ENCODE measurements around the gene MAP3K3.
A peak's percentile ranks its signal among the peaks of the same experiment; 100 is the strongest.

Gene MAP3K3

GRCh38 chr17:63698886-63699637 is 76.8 kb downstream of the MAP3K3 start:
- TF ChIP-seq, protein P1, sequence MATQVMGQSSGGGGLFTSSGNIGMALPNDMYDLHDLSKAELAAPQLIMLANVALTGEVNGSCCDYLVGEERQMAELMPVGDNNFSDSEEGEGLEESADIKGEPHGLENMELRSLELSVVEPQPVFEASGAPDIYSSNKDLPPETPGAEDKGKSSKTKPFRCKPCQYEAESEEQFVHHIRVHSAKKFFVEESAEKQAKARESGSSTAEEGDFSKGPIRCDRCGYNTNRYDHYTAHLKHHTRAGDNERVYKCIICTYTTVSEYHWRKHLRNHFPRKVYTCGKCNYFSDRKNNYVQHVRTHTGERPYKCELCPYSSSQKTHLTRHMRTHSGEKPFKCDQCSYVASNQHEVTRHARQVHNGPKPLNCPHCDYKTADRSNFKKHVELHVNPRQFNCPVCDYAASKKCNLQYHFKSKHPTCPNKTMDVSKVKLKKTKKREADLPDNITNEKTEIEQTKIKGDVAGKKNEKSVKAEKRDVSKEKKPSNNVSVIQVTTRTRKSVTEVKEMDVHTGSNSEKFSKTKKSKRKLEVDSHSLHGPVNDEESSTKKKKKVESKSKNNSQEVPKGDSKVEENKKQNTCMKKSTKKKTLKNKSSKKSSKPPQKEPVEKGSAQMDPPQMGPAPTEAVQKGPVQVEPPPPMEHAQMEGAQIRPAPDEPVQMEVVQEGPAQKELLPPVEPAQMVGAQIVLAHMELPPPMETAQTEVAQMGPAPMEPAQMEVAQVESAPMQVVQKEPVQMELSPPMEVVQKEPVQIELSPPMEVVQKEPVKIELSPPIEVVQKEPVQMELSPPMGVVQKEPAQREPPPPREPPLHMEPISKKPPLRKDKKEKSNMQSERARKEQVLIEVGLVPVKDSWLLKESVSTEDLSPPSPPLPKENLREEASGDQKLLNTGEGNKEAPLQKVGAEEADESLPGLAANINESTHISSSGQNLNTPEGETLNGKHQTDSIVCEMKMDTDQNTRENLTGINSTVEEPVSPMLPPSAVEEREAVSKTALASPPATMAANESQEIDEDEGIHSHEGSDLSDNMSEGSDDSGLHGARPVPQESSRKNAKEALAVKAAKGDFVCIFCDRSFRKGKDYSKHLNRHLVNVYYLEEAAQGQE (IDR thresholded peaks at IDR 0.05; ENCODE audit: low read depth) = no peak
- TF ChIP-seq FOXM1 (IDR thresholded peaks at IDR 0.05; ENCODE audit: borderline replicate concordance, low read depth) = no peak
- no peak for TF ChIP-seq TEAD4 (IDR thresholded peaks at IDR 0.05)
- TF ChIP-seq EP300 (IDR thresholded peaks at IDR 0.05; ENCODE audit: borderline replicate concordance) = no peak
- TF ChIP-seq TAF1 (IDR thresholded peaks at IDR 0.05; ENCODE audit: low read depth) = no peak
- TF ChIP-seq EGR1 (IDR thresholded peaks at IDR 0.05) = no peak
- no peak for TF ChIP-seq RAD21 (IDR thresholded peaks at IDR 0.05; ENCODE audit: low read depth)

- peak; percentile 54; the same call in 1 of the 2 replicates for TF ChIP-seq ZBTB7A (IDR thresholded peaks at IDR 0.05; ENCODE audit: low read depth)
- TF ChIP-seq, protein P1 (IDR thresholded peaks at IDR 0.05; ENCODE audit: low read depth) = peak; percentile 57
- TF ChIP-seq TAF1 (IDR thresholded peaks at IDR 0.05; ENCODE audit: low read depth) = no peak
- 0 out of 2 replicates have a peak, but pooled peaks have one; percentile 22 for TF ChIP-seq MAX (IDR thresholded peaks at IDR 0.05)
- TF ChIP-seq NFIC (IDR thresholded peaks at IDR 0.05) = no peak
These were observed 77.7 kb downstream of the MAP3K3 start, which contains the start of gene LIMD2 for GRCh38 chr17:63699638-63700527. LIMD2 (minus strand) TSS chr17:63700125; CDS start chr17:63699298, 827 bp downstream.

GRCh38 chr17:63700528-63701455 is 78.6 kb downstream of the MAP3K3 start:
- TF ChIP-seq USF1 (IDR thresholded peaks at IDR 0.05) (no peak), MAX (IDR thresholded peaks at IDR 0.05) (no peak), TAF1 (IDR thresholded peaks at IDR 0.05; ENCODE audit: low read depth) (no peak), EGR1 (IDR thresholded peaks at IDR 0.05) (no peak), FOXM1 (IDR thresholded peaks at IDR 0.05; ENCODE audit: borderline replicate concordance, low read depth) (no peak), TEAD4 (IDR thresholded peaks at IDR 0.05) (no peak), YY1 (IDR thresholded peaks at IDR 0.05; ENCODE audit: low read depth) (no peak), CREB1 (IDR thresholded peaks at IDR 0.05; ENCODE audit: low read depth) (no peak), ZBTB7A (IDR thresholded peaks at IDR 0.05; ENCODE audit: low read depth) (no peak), CEBPB (IDR thresholded peaks at IDR 0.05) (no peak), TCF12 (IDR thresholded peaks at IDR 0.05; ENCODE audit: low read depth) (no peak)
- TF ChIP-seq, protein P1 (IDR thresholded peaks at IDR 0.05; ENCODE audit: low read depth) = no peak

DNA sequence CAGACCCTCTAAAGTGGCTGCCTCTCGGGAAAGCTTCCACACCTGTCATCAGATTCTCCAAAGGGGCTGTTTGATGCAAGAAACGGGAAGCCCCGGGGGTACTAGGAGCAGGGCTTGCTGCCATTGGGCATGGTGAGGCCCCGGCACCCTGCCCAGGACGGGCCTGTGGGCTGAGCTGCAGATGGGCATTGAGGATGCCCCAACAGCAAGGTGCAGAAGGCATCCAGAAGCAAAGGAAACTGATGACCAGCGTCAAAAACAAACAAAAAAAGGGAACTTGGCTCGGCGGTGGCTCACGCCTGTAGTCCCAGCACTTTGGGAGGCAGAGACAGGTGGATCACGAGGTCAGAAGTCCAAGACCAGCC is 79.2 kb downstream of the MAP3K3 start:
- TF ChIP-seq EP300 (IDR thresholded peaks at IDR 0.05; ENCODE audit: borderline replicate concordance) = no peak
- TF ChIP-seq TAF1 (IDR thresholded peaks at IDR 0.05; ENCODE audit: low read depth) = no peak
- TF ChIP-seq USF1 (IDR thresholded peaks at IDR 0.05) = no peak
- TF ChIP-seq TCF12 (IDR thresholded peaks at IDR 0.05; ENCODE audit: low read depth) = no peak
- TF ChIP-seq, protein P1 (IDR thresholded peaks at IDR 0.05; ENCODE audit: low read depth) = no peak
- TF ChIP-seq FOXM1 (IDR thresholded peaks at IDR 0.05; ENCODE audit: borderline replicate concordance, low read depth) = no peak
- no peak for TF ChIP-seq EGR1 (IDR thresholded peaks at IDR 0.05)
- TF ChIP-seq CREB1 (IDR thresholded peaks at IDR 0.05; ENCODE audit: low read depth) = no peak
